Lung (tissue), 12 donors: ENCODE results near the gene RIN1. TPM values are rescaled to one million over a fixed set of nuclear protein-coding genes. Genes with fewer than 3 reads are reported as not detected.
"Not testable (repeated sequence)": the region's sequence is repeated elsewhere in the genome, so short reads cannot be mapped to it uniquely, and the experiment has no call there.

Experiments
- ATAC-seq: fragments of 200-7000 bp; cut with Tn5 transposase; one replicate; pipeline ENCODE4 v1.9.1; 2020; ENCODE audit warnings: moderate number of reproducible peaks; ENCODE audit not compliant: insufficient read depth, low FRiP score
- DNase-seq, 3 donors: peaks; one replicate each; pipeline ENCODE4 v3.0.0-alpha.2; 2013 to 2017
- H3K27ac ChIP-seq, 2 donors: one replicate each; pipeline ENCODE4 v1.5.1; 2013; ENCODE audit warnings: mild to moderate bottlenecking in 2 of 2, moderate library complexity in 2 of 2, control low read depth in 1 of 2, inconsistent platforms in 1 of 2, low read depth in 1 of 2, low read length in 1 of 2
- H3K27me3 ChIP-seq, 3 donors: one replicate each; pipeline ENCODE4 v1.5.1; 2013; ENCODE audit warnings: low read length in 2 of 3; ENCODE audit not compliant: control insufficient read depth in 3 of 3, insufficient read depth in 3 of 3
- H3K36me3 ChIP-seq, 4 donors: one replicate each; pipeline ENCODE4 v1.5.1; 2013; ENCODE audit warnings: low read length in 4 of 4, mild to moderate bottlenecking in 1 of 4, moderate library complexity in 1 of 4; ENCODE audit not compliant: control insufficient read depth in 4 of 4, insufficient read depth in 4 of 4
- H3K4me1 ChIP-seq, 5 donors: one replicate each; pipeline ENCODE4 v1.5.1; 2013; ENCODE audit warnings: low read length in 5 of 5, mild to moderate bottlenecking in 2 of 5, moderate library complexity in 1 of 5; ENCODE audit not compliant: control insufficient read depth in 5 of 5, insufficient read depth in 5 of 5
- H3K4me3 ChIP-seq: one replicate; pipeline ENCODE4 v1.5.1; 2013; ENCODE audit warnings: mild to moderate bottlenecking, control low read depth, moderate library complexity
- H3K9ac ChIP-seq, 2 donors: one replicate each; pipeline ENCODE4 v1.5.1; 2013; ENCODE audit warnings: low read length in 2 of 2, control low read depth in 1 of 2; ENCODE audit not compliant: insufficient read depth in 1 of 2
- H3K9me3 ChIP-seq, 4 donors: one replicate each; pipeline ENCODE4 v1.5.1; 2013; ENCODE audit warnings: low read length in 3 of 4, mild to moderate bottlenecking in 1 of 4, moderate library complexity in 1 of 4; ENCODE audit not compliant: control insufficient read depth in 4 of 4, insufficient read depth in 3 of 4
- CTCF ChIP-seq: IDR thresholded peaks from 2 replicates; pipeline ENCODE4 v1.5.1; 2012; ENCODE audit warnings: mild to moderate bottlenecking; ENCODE audit errors: control extremely low read depth, extremely low read depth
- WGBS, 2 donors: extraction: QIAGEN DNeasy Blood & Tissue Kit; methylation state at CpG; one replicate each; pipeline ENCODE4 v1.1.7; 2013; 5-methylcytosine and 5-hydroxymethylcytosine counted together
- polyA plus RNA-seq, 2 donors: library from polyadenylated mRNA; stranded (reverse); fragments of 200-250 nt; gene quantifications; one replicate each; pipeline ENCODE4 v1.2.1, GENCODE V29; 2013
- total RNA-seq, 2 donors: library from RNA; depleted of rRNA in 1 of 2; stranded (reverse); fragments of >200 nt in 1 of 2; gene quantifications; one replicate each; pipeline ENCODE4 v1.2.1, GENCODE V29; 2014 to 2021
- donor health status: control.
- donor health status: control.
- donor health status: Bipolar disorder and iron deficiency.
- donor health status: healthy.
- donor health status: DM: yes; HTN: yes; CAD: no.

RIN1 gene
- total and polyA plus RNA-seq, 4 donors = 1.9 to 15.1 (median 9.6) TPM

GRCh38 chr11:66321606-66322005 is 14.6 kb downstream of the RIN1 start:
- peaks cover 0 to 46% (median 30%) of the 10 kb centered on the region in 5 donors for H3K4me1 ChIP-seq
- no peak overlapping the region for H3K27ac ChIP-seq
- no peak for DNase-seq
- no peak overlapping the region for H3K9ac ChIP-seq
- no peak for ATAC-seq
- H3K9me3 ChIP-seq = no peaks in the 10 kb centered on the region
- no peak overlapping the region for H3K4me3 ChIP-seq
- no peak for TF ChIP-seq CTCF
- H3K36me3 ChIP-seq = no peaks in the 10 kb centered on the region
- WGBS, 2 donors = 96% methylated on average over 4 of the region's 4 CpGs
- no peaks in the 10 kb centered on the region for H3K27me3 ChIP-seq

- H3K9me3 ChIP-seq, H3K9ac ChIP-seq, H3K36me3 ChIP-seq, ATAC-seq, H3K27ac ChIP-seq, H3K4me3 ChIP-seq, H3K27me3 ChIP-seq, DNase-seq: not testable (repeated sequence)
- peaks cover 0 to 38% (median 30%) of the 10 kb centered on the region in 5 donors for H3K4me1 ChIP-seq
- 87 to 88% methylated on average over 6 of the region's 6 CpGs for WGBS, 2 donors
Observed at GRCh38 chr11:66320748-66321147, 15.5 kb downstream of the RIN1 start.

GRCh38 chr11:66320289-66320688 is 15.9 kb downstream of the RIN1 start:
- 95 to 97% methylated on average over 1 to 2 of the region's 2 CpGs for WGBS, 2 donors
- not testable (repeated sequence) for ATAC-seq, H3K27ac ChIP-seq, DNase-seq, H3K27me3 ChIP-seq, H3K36me3 ChIP-seq, H3K9me3 ChIP-seq, H3K9ac ChIP-seq, H3K4me3 ChIP-seq
- H3K4me1 ChIP-seq = peaks cover 0 to 36% (median 26%) of the 10 kb centered on the region in 5 donors

GRCh38 chr11:66318600-66318970 is 17.6 kb downstream of the RIN1 start:
- H3K27me3 ChIP-seq = no peaks in the 10 kb centered on the region
- ATAC-seq (no peak), DNase-seq (no peak)
- peak overlapping the region in 1 of 2 donors; percentile 79 for H3K9ac ChIP-seq
- WGBS, 2 donors = 71 to 74% methylated on average over 3 of the region's 3 CpGs
- TF ChIP-seq CTCF = no peak
- peaks cover 0 to 3% (median 0%) of the 10 kb centered on the region in 4 donors for H3K36me3 ChIP-seq
- H3K4me1 ChIP-seq = peaks cover 0 to 39% (median 18%) of the 10 kb centered on the region in 5 donors
- no peaks in the 10 kb centered on the region for H3K9me3 ChIP-seq
- peak overlapping the region in 1 of 2 donors; percentile 88 for H3K27ac ChIP-seq
- no peak overlapping the region for H3K4me3 ChIP-seq
